ENCODE results near the gene G0S2. TPM values are rescaled to one million over a fixed set of nuclear protein-coding genes. Genes with fewer than 3 reads are reported as not detected.

G0S2 gene
- total RNA-seq, 2 experiments from 2014 or later = 4.9 to 5.7 TPM

- DNase-seq (peak; percentile 88), ATAC-seq (peak; percentile 98)
- H3K27me3 Mint-ChIP-seq = peaks cover 2% of the 10 kb centered on the region
- intact Hi-C loops (cut with micrococcal nuclease) = loop anchor here (5.0 kb wide), 1 partner anchor 50 kb away; no protein-coding TSS in a partner anchor
- H3K4me3 Mint-ChIP-seq = no peak overlapping the region
- H3K4me1 Mint-ChIP-seq (ENCODE audit: low read depth) = no peaks in the 10 kb centered on the region
- ChIA-PET POLR2A (no interaction called here), CTCF (interaction anchor here (0.6 to 3.9 kb wide), 46 partner anchors 8 to 216 kb away, joined by 3 to 25 read pairs (median 5); partner anchors contain the start of gene CAMK1G)
- no peaks in the 10 kb centered on the region for H3K9me3 Mint-ChIP-seq
- H3K27ac Mint-ChIP-seq = no peak overlapping the region
- H3K36me3 Mint-ChIP-seq (ENCODE audit: low read depth) = no peaks in the 10 kb centered on the region
- TF ChIP-seq CTCF (IDR thresholded peaks at IDR 0.05) = peak; percentile 96
Observed at GRCh38 chr1:209627732-209628196, 47.4 kb upstream of the G0S2 start.

- POLR2A ChIA-PET = no interaction called here
- Mint-ChIP-seq H3K27me3 (peaks cover 2% of the 10 kb centered on the region), H3K27ac (no peak overlapping the region), H3K36me3 (ENCODE audit: low read depth) (no peaks in the 10 kb centered on the region), H3K4me3 (no peak overlapping the region), H3K9me3 (no peaks in the 10 kb centered on the region), H3K4me1 (ENCODE audit: low read depth) (no peaks in the 10 kb centered on the region)
- CTCF ChIA-PET = interaction anchor here (1.2 to 3.9 kb wide), 8 partner anchors 9 to 65 kb away, joined by 3 to 25 read pairs (median 6); no protein-coding TSS in a partner anchor
- intact Hi-C loops (cut with micrococcal nuclease) = loop anchor here (5.0 kb wide), 1 partner anchor 51 kb away; no protein-coding TSS in a partner anchor
- TF ChIP-seq CTCF (IDR thresholded peaks at IDR 0.05) = no peak
- DNase-seq = no peak
- no peak for ATAC-seq
Observed at GRCh38 chr1:209628618-209629299, 46.5 kb upstream of the G0S2 start.

- intact Hi-C loops (cut with micrococcal nuclease) = loop anchor here (5.0 kb wide), 2 partner anchors 53 to 62 kb away; no protein-coding TSS in a partner anchor
- no peak overlapping the region for H3K27ac Mint-ChIP-seq
- H3K4me3 Mint-ChIP-seq = no peak overlapping the region
Observed at GRCh38 chr1:209629621-209630382, 45.4 kb upstream of the G0S2 start.

GRCh38 chr1:209630383-209631225 lies 44.6 kb upstream of the G0S2 start:
- no peak for TF ChIP-seq CTCF (IDR thresholded peaks at IDR 0.05)
- H3K9me3 Mint-ChIP-seq = no peaks in the 10 kb centered on the region
- H3K4me3 Mint-ChIP-seq = no peak overlapping the region
- DNase-seq (no peak), ATAC-seq (no peak)
- H3K27ac Mint-ChIP-seq = no peak overlapping the region
- H3K27me3 Mint-ChIP-seq = peaks cover 2% of the 10 kb centered on the region
- no peaks in the 10 kb centered on the region for H3K4me1 Mint-ChIP-seq (ENCODE audit: low read depth)
- intact Hi-C loops (cut with micrococcal nuclease) = loop anchor here (5.0 kb wide), 1 partner anchor 62 kb away; no protein-coding TSS in a partner anchor
- ChIA-PET POLR2A (no interaction called here), CTCF (interaction anchor here (0.5 to 3.9 kb wide), 11 partner anchors 11 to 1390 kb away, joined by 3 to 15 read pairs (median 4); no protein-coding TSS in a partner anchor)
- no peaks in the 10 kb centered on the region for H3K36me3 Mint-ChIP-seq (ENCODE audit: low read depth)

More at GRCh38 chr1:209629621-209630382, 45.4 kb upstream of the G0S2 start:
- H3K4me1 Mint-ChIP-seq (ENCODE audit: low read depth) = no peaks in the 10 kb centered on the region
- H3K36me3 Mint-ChIP-seq (ENCODE audit: low read depth) = no peaks in the 10 kb centered on the region
- DNase-seq (no peak), ATAC-seq (no peak)
- peaks cover 2% of the 10 kb centered on the region for H3K27me3 Mint-ChIP-seq
- TF ChIP-seq CTCF (IDR thresholded peaks at IDR 0.05) = no peak
- ChIA-PET POLR2A (no interaction called here), CTCF (interaction anchor here (1.0 to 3.9 kb wide), 10 partner anchors 12 to 64 kb away, joined by 3 to 25 read pairs (median 6); no protein-coding TSS in a partner anchor)
- H3K9me3 Mint-ChIP-seq = no peaks in the 10 kb centered on the region
